ENCODE results near the gene SLC23A2.

The SLC23A2 gene

DNA sequence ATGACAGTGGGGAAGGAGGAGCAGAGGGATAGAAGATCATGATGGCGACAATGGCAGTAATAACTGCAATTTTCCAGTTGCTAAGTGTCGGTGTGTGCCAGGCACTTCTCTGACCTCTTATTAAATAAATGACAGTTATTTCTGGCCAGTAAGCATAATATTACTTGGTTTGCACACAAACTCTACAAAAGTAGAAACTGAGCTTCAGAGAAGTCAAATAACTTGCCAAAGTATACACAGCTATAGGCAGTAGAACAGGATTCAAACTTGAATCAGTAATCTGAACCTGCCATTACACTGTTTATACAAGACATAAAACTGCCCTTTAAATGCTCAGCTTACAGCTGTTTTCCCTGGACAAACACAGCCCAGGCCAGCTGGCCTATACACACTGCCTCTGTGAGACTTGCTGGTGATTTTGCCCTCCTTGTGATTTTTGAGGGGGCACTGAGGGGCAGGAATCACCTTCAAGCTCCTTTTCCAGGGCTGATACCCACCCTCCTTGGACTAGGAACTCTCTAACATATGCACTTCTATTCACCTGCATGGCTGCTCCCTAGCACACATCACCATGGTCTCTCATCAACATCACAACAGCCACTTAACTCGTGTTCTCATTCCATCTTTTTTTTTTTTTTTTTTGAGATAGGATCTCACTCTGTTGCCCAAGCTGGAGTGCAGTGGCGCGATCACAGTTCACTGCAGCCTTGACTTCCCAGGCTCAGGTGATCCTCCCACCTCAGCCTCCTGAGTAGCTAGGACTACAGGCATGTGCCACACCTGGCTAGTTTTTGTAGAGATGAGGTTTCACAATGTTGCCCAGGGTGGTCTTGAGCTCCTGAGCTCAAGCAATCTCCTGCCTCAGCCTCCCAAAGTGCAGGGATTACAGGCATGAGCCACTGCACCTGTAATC, 63.6 kb downstream of the SLC23A2 start (continued):
- no peak for TF ChIP-seq ZNF354C (tag by site-specific recombination; IDR thresholded peaks at IDR 0.05; ENCODE audit: borderline replicate concordance, low read depth)
- no peak for TF ChIP-seq ZNF248 (tag by site-specific recombination; IDR thresholded peaks at IDR 0.05)
- no peak for TF ChIP-seq ZNF626 (tag by site-specific recombination; IDR thresholded peaks at IDR 0.05)
- TF ChIP-seq ZNF624 (tag by site-specific recombination; IDR thresholded peaks at IDR 0.05), result no peak
- TF ChIP-seq ZNF366 (tag by site-specific recombination; conservative IDR thresholded peaks at IDR 0.05), result no peak
- TF ChIP-seq, protein P1, sequence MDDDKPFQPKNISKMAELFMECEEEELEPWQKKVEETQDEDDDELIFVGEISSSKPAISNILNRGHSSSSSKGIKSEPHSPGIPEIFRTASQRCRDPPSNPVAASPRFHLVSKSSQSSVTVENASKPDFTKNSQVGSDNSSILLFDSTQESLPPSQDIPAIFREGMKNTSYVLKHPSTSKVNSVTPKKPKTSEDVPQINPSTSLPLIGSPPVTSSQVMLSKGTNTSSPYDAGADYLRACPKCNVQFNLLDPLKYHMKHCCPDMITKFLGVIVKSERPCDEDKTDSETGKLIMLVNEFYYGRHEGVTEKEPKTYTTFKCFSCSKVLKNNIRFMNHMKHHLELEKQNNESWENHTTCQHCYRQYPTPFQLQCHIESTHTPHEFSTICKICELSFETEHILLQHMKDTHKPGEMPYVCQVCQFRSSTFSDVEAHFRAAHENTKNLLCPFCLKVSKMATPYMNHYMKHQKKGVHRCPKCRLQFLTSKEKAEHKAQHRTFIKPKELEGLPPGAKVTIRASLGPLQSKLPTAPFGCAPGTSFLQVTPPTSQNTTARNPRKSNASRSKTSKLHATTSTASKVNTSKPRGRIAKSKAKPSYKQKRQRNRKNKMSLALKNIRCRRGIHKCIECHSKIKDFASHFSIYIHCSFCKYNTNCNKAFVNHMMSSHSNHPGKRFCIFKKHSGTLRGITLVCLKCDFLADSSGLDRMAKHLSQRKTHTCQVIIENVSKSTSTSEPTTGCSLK (tag by site-specific recombination; IDR thresholded peaks at IDR 0.05), result no peak
- no peak for TF ChIP-seq ZNF341 (tag by site-specific recombination; IDR thresholded peaks at IDR 0.05; ENCODE audit: low read depth)
- TF ChIP-seq ZNF521 (tag by site-specific recombination; IDR thresholded peaks at IDR 0.05), result no peak
- no peak for TF ChIP-seq ZNF19 (tag by site-specific recombination; IDR thresholded peaks at IDR 0.05; ENCODE audit: low read depth)
- TF ChIP-seq FEZF1 (tag by site-specific recombination; IDR thresholded peaks at IDR 0.05), result peak; percentile 59
- no peak for TF ChIP-seq ZNF391 (tag by site-specific recombination; IDR thresholded peaks at IDR 0.05; ENCODE audit: borderline replicate concordance, low read depth)
- TF ChIP-seq ZXDB (tag by site-specific recombination; IDR thresholded peaks at IDR 0.05), result peak; percentile 68
- TF ChIP-seq, protein P2, sequence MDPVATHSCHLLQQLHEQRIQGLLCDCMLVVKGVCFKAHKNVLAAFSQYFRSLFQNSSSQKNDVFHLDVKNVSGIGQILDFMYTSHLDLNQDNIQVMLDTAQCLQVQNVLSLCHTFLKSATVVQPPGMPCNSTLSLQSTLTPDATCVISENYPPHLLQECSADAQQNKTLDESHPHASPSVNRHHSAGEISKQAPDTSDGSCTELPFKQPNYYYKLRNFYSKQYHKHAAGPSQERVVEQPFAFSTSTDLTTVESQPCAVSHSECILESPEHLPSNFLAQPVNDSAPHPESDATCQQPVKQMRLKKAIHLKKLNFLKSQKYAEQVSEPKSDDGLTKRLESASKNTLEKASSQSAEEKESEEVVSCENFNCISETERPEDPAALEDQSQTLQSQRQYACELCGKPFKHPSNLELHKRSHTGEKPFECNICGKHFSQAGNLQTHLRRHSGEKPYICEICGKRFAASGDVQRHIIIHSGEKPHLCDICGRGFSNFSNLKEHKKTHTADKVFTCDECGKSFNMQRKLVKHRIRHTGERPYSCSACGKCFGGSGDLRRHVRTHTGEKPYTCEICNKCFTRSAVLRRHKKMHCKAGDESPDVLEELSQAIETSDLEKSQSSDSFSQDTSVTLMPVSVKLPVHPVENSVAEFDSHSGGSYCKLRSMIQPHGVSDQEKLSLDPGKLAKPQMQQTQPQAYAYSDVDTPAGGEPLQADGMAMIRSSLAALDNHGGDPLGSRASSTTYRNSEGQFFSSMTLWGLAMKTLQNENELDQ (tag by site-specific recombination; IDR thresholded peaks at IDR 0.05; ENCODE audit: low read depth), result no peak
- TF ChIP-seq SP7 (tag by site-specific recombination; IDR thresholded peaks at IDR 0.05), result peak; percentile 97
- no peak for TF ChIP-seq GLIS2 (tag by site-specific recombination; IDR thresholded peaks at IDR 0.05)
- TF ChIP-seq ZSCAN30 (tag by site-specific recombination; IDR thresholded peaks at IDR 0.05), result 0 out of 2 replicates have a peak, but pooled peaks have one; percentile 55
- TF ChIP-seq GLI2 (tag by site-specific recombination; IDR thresholded peaks at IDR 0.05; ENCODE audit: borderline replicate concordance, low read depth), result no peak
- no peak for TF ChIP-seq ZNF2 (tag by site-specific recombination; IDR thresholded peaks at IDR 0.05)
- no peak for TF ChIP-seq OVOL3 (tag by site-specific recombination; IDR thresholded peaks at IDR 0.05)
- TF ChIP-seq ZBTB48 (tag by site-specific recombination; IDR thresholded peaks at IDR 0.05), result no peak
- TF ChIP-seq ZNF660 (tag by site-specific recombination; IDR thresholded peaks at IDR 0.05), result no peak
- no peak for TF ChIP-seq ZNF654 (tag by site-specific recombination; IDR thresholded peaks at IDR 0.05; ENCODE audit: low read depth)
- TF ChIP-seq, protein P3, sequence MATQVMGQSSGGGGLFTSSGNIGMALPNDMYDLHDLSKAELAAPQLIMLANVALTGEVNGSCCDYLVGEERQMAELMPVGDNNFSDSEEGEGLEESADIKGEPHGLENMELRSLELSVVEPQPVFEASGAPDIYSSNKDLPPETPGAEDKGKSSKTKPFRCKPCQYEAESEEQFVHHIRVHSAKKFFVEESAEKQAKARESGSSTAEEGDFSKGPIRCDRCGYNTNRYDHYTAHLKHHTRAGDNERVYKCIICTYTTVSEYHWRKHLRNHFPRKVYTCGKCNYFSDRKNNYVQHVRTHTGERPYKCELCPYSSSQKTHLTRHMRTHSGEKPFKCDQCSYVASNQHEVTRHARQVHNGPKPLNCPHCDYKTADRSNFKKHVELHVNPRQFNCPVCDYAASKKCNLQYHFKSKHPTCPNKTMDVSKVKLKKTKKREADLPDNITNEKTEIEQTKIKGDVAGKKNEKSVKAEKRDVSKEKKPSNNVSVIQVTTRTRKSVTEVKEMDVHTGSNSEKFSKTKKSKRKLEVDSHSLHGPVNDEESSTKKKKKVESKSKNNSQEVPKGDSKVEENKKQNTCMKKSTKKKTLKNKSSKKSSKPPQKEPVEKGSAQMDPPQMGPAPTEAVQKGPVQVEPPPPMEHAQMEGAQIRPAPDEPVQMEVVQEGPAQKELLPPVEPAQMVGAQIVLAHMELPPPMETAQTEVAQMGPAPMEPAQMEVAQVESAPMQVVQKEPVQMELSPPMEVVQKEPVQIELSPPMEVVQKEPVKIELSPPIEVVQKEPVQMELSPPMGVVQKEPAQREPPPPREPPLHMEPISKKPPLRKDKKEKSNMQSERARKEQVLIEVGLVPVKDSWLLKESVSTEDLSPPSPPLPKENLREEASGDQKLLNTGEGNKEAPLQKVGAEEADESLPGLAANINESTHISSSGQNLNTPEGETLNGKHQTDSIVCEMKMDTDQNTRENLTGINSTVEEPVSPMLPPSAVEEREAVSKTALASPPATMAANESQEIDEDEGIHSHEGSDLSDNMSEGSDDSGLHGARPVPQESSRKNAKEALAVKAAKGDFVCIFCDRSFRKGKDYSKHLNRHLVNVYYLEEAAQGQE (tag by site-specific recombination; IDR thresholded peaks at IDR 0.05), result no peak
- TF ChIP-seq ZNF223 (tag by site-specific recombination; IDR thresholded peaks at IDR 0.05), result no peak
- no peak for TF ChIP-seq ZNF174 (tag by site-specific recombination; IDR thresholded peaks at IDR 0.05)
- no peak for TF ChIP-seq BCL11B (tag by site-specific recombination; IDR thresholded peaks at IDR 0.05; ENCODE audit: low read depth)
- TF ChIP-seq KLF8 (tag by site-specific recombination; IDR thresholded peaks at IDR 0.05), result no peak
- peak; percentile 62; the same call in 1 of the 2 replicates for TF ChIP-seq IKZF3 (tag by site-specific recombination; IDR thresholded peaks at IDR 0.05)
- no peak for TF ChIP-seq ZSCAN23 (tag by site-specific recombination; IDR thresholded peaks at IDR 0.05)
- TF ChIP-seq BCL11A (tag by site-specific recombination; IDR thresholded peaks at IDR 0.05; ENCODE audit: low read depth), result no peak

Measured in HEK293 (cell line).